HUDEP-2 (cell line): Measurements from ENCODE around the gene CHCHD3.
"Not testable (repeated sequence)": the region's sequence is repeated elsewhere in the genome, so short reads cannot be mapped to it uniquely, and the experiment has no call there.

Experiments
- DNase-seq, 76 experiments: peaks; one replicate each; lab custom pipeline; 2025; ENCODE audit not compliant: unreplicated experiment in 76 of 76; lab: John Stamatoyannopoulos, UW

The CHCHD3 gene

DNA sequence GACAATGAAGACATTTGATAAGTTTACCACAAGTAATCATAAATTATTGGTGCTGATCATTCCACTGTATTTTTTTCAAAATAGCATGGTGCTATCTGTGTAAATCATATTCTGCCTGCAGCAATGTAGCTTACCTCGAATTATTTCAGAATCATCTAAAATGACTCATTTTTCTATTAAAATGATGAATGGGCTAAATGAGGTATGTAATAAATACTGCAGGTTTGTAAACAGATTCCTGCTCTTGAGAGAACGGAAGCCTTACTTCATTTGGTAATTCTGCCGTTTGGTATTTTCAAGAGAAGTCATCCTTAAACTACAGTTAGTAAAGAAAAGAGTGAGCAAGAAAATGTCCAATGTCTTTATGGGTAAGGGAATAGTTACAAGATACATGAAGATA, 115.9 kb downstream of the CHCHD3 start:
- no peak for DNase-seq

DNA sequence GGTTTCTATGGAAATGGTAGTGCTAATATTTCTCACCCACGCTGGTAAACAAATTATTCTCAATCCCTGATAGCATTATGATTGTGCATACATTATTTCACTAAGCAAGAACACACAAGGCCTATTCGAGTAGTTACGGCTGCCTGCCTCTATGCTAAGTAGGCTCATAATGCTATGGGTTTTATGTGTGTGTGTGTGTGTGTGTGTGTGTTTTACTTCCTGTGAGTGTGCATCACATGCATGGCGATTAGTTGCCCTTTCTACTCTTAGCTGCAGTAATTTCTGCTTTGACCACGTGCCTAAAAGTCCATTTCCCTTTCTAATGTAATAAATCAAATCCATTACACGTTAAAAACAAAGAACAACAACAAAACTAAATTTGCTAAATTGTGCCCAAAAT, 117.0 kb downstream of the CHCHD3 start:
- no peak for DNase-seq

DNA sequence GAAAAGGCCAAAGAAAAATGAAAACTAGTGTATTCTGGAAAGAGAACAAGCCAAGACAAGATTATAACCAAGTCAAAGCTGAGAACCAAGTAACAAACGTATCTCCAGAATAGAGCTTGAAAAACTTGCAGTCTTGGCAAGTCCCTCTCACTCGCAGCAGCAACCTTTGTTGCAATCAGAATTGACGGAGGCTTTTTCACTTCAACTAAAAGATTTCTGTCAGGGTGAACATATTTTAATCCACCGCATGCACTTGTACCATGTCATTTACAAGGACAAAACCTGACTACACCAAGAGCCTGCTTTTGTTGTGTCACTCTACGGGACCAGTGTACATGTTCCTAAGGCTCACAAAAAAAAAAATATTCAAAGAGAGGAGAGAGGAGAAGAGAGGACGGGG, 122.0 kb downstream of the CHCHD3 start:
- DNase-seq: no peak

DNA sequence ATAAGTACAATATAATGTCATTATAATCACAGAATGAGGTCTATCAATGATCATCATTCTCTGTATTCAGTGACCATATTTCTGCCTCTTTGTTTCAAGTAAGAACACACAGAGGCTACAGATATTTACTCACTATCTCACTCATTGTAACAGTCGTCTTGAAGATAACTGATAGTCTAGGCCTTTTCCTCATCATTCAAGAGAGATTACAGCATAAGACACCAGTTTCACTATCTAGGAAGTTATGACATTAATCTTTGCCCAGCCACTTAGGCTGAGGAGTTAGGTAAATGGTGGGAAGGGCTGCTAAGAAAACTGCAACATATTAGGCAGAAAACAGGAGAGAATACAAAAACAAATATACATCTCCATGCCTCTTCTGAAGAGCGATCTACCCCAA, 125.3 kb downstream of the CHCHD3 start:
- DNase-seq: peak in 1 of 76 experiments; percentile 10

DNA sequence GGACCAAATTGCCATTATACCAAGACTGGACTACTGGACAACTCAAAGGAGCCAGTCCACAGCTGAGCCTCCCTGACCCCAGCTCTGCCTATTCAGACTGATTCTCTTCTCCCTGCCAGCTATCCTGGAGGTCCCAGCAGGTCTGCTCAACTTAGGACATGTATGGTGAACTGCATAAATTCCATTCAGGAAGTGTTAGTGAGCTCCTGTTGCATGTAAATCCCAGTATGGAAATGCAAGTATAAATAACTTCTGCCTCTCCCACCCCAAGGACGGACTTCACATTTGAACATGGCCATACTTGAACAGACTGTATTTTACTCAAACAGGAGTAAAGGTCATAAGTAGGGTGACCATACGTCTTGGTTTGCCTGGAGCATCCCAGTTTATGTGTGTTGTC, 128.4 kb downstream of the CHCHD3 start:
- DNase-seq: no peak

DNA sequence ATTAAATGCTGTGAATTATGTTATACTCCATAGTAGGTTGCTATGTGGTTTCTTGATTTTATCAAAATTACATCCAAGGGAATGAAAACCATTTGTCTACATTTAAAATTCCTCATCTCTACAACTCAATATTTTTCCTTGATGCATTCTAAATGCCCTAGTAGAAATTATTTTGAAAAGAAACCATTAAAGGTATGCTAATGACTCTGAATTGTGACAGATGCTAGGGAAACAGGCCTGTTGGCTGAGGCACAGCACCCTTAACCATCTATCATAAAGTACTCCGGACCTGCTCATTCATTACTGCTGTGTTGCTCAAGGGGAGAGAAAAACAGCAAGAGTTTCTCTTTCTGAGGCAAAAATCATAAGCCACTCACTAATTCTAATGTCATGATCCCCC, 131.2 kb downstream of the CHCHD3 start:
- DNase-seq: no peak

DNA sequence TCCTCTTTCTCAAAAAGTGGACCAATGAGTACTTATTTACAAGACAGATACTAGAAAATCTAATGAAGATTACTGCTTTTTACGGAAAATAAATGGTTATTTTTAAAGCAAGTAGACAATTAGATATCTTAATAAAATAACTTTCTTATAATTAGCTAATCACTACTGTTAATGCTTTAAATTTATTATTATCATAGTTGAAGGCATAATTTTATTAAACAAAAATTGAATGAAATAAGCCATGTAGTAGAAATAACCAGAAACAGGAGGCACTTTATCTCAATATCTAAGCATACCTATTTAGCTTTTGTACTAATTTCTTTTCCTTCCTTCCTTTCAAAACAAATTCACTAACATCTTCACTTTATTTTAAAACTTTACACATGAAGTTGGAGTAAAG, 134.9 kb downstream of the CHCHD3 start:
- no peak for DNase-seq

DNA sequence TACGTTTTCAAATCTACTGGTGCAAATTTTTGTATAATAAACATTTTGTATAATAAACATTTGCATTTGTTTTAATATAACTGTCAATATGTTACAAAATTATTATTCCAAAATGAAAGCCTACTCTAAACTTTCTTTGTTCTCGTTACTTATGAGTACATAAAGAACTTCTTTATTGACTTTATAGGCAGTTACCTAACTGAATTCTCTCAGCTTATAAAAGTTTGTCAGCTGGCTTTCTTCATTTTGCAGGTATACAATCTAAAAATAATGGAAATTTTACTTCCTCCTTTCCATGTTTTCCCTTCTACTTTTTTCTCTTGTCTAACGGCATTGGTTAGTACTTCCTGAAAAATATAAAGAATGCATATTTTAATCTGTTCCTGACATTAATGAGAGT, 137.1 kb downstream of the CHCHD3 start:
- no peak for DNase-seq

DNA sequence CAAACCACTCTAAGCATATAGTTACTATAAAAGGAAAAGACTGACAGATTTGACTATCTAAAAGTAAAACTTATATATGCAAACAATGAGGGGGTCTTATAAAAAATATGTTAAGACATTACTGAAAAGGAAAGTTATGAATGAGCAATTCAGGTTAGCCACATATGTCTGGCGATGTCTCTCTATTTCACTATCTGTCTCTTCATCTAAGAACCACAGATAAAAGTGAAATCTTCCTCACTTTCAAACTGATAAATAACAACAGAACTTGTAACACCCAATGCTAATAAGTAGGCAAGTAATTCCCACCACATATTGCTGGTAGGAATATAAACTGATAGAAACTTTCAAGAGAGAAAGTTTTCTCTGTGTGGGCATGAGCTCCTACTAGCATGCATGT, 138.2 kb downstream of the CHCHD3 start:
- DNase-seq: no peak

DNA sequence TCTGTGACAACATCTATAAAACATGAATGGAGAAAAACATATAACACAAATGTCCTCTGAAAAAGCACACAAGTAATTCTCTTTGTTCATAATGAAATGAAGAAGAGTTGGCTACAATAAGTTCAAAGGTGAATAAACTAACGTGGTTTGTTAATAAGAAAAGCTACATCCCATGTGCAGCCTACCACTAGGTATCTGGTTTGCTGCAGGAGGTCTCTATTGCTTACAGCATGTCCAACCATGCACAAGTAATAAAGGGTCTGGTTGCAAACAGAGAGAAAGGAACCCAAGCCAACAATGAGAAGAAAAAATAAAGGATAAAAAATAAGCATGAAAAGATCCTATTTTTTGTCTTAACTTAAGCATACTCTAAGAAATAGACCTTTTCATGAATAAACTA, 139.2 kb downstream of the CHCHD3 start:
- no peak for DNase-seq

DNA sequence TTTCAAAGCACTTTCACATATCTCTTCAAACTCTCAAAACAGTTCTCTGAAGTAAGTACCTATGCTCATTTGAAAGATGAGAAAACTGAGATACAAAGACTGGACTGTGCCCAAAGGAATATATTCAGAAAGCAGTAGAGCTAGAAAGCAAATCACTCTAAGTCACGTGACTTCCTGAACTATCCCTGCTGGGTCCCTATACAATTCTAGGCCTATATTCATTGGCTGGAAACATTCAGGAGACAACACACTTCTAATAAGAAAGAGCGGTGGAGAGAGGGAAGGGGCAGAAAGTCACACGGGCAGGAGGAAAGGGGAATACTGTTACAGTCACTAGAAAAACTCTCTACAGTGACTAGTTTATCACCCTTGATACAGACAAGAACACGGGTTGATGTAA, 140.0 kb downstream of the CHCHD3 start:
- DNase-seq: no peak

DNA sequence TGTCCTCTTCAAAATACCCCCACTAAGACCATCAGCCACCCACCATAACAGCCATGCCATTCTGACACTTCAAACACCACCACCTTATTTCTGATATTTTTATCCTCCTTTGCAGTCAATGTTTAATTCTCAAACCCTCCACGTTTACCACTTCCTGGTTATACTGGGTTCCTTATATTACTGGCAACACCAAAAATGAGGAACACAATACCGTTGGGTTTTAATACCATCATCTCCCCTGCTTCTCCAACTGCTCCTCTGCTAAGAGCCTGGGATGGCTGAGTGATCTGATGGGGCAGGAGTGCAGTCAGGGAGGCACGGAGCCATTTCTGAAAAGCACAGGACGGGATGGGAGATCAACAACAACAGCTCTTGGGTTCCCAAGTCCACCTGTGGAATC, 140.5 kb downstream of the CHCHD3 start:
- DNase-seq: no peak

DNA sequence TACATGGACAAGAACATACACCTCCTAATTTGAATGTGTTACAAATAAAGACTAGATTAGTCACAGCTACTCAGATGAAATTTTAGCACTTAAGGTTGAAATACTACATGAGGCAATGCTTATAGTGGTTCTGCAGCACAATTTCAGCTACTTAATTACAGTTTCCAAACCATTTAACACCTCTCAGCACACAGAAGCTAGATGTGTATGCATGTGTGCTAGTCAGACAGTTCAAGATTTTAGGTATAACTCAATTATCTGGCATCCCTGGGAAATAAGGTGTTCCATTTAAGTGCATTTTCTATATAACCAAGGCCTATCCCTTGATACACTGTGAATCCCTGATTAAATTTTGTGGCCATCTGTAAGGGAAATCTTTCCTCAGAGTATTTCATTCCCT, 141.8 kb downstream of the CHCHD3 start:
- DNase-seq: no peak

DNA sequence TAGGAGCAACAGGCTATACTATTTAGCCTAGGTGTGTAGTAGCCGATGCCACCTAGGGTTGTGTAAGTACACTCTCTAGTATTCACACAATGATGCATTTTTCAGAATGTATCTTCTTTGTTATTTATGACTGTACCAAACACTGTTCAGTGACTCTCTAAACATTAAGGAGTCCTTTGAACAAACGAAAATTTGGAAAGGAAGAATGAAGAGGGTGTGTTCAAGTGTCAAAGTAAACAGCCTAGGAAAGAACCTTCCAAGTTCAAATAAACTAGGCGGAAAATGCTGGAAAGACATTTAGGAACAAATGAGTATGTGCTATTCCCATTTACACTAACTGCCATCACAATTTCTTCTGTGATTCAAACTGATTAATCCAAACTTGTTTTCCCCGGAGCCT, 142.4 kb downstream of the CHCHD3 start:
- no peak for DNase-seq

DNA sequence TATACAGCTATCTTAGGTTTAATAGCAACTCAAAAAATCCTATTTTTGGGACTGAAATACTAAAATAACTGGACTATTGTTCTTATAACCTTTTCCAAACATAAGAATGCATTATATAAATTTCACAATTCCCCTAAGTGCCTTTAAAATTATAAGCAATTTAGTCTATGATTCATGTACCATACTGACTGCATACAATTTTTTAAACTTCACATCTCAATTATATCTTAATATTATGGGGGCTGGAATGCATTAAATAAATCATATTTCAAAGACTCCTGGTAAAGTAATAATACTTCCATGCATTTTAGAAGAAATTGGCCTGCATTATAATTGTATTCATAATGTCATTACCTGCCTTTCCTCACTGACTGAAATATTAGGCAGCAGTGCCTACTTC, 144.6 kb downstream of the CHCHD3 start:
- no peak for DNase-seq

DNA sequence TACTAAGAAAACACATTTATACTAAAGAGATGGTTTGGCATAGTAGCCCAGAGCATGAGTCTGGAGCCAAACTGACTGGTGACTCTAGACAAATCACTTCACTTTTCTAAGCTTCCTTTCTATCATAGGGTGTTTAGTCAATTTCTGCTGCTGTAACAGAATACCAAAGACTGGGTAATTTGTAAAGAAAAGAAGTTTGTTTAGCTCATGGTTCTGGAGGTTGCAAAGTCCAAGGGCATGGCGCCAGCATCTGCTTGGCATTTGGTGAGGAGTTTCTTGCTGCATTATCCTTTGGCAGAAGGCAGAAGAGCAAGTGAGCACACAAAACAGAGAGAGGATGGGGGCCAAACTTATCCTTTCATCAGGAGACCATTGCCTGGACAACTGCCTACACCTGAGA, 146.3 kb downstream of the CHCHD3 start:
- no peak for DNase-seq

DNA sequence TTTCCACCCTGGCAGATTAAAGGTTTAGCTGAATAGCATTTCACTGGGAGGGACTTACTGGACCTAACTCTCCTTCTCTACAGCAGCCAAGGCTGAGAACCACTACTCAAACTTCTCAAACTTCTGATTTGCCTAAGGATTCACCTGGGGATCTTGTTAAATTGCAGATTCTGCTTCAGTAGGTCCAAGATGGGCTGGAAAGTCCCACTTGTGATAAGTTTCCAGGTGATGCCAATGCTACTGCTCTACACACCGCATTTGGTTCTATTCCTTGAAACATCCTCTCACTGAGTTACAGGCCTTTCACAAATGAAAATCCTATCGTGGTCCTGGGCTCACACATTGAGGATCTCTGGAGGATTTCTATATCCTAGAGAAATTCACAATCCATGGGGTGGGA, 147.9 kb downstream of the CHCHD3 start:
- DNase-seq: no peak

DNA sequence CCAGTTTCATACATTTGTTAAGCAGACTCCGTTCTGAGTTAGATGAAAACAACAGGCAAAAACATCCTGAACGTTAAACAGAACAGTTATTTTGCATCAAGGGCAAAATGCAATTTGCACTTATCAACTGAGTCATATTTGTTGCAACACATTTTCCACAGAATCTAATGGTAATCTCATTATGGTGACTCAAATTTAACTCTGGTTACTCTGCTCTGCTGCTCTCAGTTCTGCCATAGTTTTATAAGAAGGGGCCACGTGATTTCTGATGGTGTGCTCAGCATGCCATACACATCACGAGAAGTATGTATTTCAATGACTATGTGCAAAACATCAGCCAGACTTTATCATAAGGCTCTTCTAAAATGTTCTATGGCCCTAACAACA, 148.8 kb downstream of the CHCHD3 start:
- no peak for DNase-seq

DNA sequence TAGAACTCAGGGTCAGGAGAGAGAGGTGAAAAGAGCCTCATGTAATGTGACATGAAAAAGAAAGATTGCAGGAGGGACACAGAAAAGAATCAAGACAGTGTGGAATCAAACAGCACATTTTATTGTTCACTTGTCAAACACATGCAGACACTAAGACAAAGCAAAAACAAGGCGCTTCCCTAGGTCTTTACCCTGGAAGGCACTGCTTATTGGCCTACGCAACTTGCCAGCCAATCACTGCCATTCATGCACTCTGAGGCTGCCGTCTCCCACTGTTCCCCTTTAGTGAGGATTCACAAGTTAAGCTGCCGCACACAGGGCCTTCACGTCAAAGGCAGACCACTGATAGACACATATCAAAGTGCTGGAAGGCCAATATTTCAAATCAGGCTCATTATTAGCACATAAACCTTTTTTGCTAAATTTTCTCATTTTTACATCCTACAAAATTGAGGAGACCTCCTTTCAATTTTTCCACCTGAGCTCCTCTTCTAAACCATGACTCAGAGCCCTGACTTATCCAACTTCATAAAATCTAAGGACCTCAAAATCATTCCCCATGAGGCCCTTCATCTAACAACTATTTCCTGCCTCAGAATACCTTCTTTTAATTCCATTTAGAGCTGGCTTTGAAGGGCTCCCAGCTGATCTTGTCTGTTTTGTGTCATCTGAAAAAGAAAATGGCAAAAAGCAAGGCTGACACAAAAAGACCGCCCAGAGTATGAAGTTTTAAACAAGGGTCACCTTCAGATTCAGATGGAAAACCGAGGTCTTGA, 149.4 kb downstream of the CHCHD3 start:
- no peak for DNase-seq

DNA sequence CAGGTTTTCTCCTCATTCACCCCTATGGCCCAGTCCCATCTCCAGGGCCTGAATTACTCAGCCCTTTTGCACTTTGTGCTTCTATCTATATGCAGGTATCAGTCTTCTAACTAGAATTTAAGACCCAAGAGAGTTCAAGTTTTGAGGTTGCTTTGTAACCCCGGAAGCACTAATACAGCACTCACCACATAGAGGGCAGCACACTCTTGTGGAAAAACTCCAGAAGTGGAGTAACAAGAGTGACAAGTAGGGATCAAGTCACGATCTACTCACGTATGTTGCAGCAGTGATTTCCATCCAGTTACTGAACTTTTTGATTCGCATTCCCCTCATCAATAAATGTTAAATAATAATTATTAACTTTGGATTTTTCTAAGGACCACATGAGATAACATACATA, 151.0 kb downstream of the CHCHD3 start:
- DNase-seq: peak in 4 of 76 experiments; percentile 1 to 9 (median 4)

DNA sequence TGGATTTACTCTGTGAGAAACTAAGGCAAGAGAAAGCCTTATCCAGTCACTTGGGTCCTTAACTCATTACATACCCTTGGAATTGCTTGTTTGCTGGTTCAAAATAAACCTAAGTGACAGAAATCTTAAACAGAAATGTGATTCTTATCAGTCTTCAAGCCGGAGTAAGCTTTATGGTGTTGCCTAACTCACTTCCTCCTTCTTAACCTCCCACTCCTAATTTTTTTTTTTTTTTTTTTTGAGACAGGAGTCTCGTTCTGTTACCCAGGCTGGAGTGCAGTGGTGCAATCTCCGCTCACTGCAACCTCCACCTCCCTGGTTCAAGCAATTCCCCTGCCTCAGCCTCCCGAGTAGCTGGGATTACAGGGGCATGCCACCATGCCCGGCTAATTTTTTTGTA, 151.9 kb downstream of the CHCHD3 start:
- DNase-seq: not testable (repeated sequence)

DNA sequence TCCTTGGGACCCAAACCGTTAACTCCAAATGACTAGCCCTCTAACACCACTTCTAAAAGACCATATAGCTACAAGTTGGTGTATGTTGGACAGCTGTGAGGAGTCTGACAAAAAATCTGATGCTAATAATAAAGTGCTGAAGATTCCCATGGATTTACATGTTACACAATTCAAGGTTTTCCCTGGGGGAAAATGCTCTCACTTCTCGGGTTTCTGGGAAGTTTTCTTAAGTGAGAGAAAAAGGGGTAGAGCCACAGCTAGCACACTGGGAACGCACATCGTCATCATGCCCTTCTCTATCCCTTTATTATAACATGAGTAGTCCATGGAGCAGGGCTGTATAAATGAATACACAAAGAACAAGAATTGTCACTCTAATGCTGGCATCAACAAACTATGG, 162.1 kb downstream of the CHCHD3 start:
- no peak for DNase-seq

DNA sequence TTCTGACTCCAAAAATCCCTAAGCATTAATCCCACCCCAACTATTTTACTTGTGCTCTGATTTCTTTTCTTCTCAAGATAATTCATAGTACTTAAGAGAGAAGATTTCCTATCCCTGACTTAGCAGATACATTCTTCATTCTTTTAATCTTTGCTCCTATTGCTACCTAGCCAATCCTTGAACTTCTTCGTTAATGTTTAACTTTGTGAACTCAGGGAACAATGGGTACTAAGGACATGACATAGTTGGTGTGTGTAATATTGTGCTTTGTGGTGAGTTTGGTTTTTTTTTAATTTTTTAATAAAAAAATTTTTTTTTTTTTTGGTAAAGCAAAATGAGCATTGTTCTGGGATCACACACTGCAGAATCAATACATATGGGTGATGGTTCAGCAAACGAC, 166.2 kb downstream of the CHCHD3 start:
- DNase-seq: no peak
